Skeletal muscle satellite cell (primary cell): ENCODE data around the gene PEX11B.

ENCODE experiments used
- H3K27me3 ChIP-seq: 2 replicates; pipeline ENCODE4 v1.7.0; 2013; ENCODE audit warnings: low read length; ENCODE audit not compliant: control insufficient read depth, insufficient read depth
- H3K36me3 ChIP-seq: 2 replicates; pipeline ENCODE4 v1.7.0; 2013; ENCODE audit warnings: mild to moderate bottlenecking, control low read depth, low read length; ENCODE audit not compliant: insufficient read depth
- H3K4me1 ChIP-seq: 2 replicates; pipeline ENCODE4 v1.7.0; 2013; ENCODE audit warnings: low read length; ENCODE audit not compliant: control insufficient read depth, insufficient read depth
- H3K4me2 ChIP-seq: 2 replicates; pipeline ENCODE4 v1.7.0; 2013; ENCODE audit warnings: mild to moderate bottlenecking, low read length
- H3K4me3 ChIP-seq: 2 replicates; pipeline ENCODE4 v1.7.0; 2013; ENCODE audit warnings: low read length
- H3K9ac ChIP-seq: 2 replicates; pipeline ENCODE4 v1.7.0; 2013; ENCODE audit warnings: mild to moderate bottlenecking, low read depth, low read length, moderate library complexity
- H3K9me3 ChIP-seq: replicated peaks from 2 replicates; pipeline ENCODE4 v1.7.0; 2013; ENCODE audit warnings: mild to moderate bottlenecking, control low read depth, low read length

PEX11B gene

DNA sequence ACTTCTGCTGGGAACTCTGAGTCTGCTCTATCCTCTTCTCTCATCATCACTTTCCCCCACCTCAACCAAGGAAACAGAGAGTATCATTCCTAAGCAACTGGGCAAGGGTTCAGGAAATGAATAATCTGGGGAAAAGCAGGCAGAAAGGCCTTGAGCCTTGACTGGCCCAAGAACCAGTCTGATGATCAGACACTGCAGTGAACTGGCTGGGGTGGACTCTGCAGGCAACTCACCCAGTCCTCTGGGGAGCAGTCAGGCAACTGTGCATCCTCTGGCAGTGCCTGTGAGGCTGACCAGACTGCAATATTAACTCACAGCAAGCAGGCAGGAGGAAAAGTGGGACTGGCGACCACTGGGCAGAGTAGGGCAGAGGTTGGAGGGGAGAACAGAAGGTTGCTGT lies 33.8 kb downstream of the PEX11B start:
- Histone ChIP-seq H3K9ac (no peak overlapping the region), H3K36me3 (no peaks in the 10 kb centered on the region), H3K4me3 (no peak overlapping the region), H3K4me2 (peak overlapping the region; percentile 87), H3K9me3 (no peaks in the 10 kb centered on the region), H3K27me3 (no peaks in the 10 kb centered on the region), H3K4me1 (peaks cover 13% of the 10 kb centered on the region)

DNA sequence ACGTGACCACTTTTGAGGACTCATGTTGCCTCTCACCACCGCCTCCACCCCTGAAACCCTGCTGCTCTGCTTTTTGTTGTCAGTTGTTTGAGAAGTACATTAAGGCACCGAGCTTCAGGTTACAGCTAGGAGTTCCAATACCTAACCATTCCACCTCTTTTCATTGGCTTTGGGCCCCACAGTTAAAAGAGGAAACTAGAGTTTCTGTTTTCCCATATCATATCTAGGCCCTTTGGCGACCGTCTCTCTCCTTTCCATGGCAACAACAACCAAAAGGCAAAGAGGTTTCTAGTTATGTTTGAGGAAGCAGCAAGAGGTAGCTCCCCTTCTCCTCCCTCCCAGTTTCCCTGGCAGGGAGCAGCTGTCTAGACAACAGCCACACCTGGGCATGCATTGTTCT lies 38.7 kb downstream of the PEX11B start:
- Histone ChIP-seq H3K4me1 (peaks cover 5% of the 10 kb centered on the region), H3K4me3 (no peak overlapping the region), H3K9ac (no peak overlapping the region), H3K4me2 (no peak overlapping the region), H3K36me3 (no peaks in the 10 kb centered on the region), H3K9me3 (no peaks in the 10 kb centered on the region), H3K27me3 (no peaks in the 10 kb centered on the region)

DNA sequence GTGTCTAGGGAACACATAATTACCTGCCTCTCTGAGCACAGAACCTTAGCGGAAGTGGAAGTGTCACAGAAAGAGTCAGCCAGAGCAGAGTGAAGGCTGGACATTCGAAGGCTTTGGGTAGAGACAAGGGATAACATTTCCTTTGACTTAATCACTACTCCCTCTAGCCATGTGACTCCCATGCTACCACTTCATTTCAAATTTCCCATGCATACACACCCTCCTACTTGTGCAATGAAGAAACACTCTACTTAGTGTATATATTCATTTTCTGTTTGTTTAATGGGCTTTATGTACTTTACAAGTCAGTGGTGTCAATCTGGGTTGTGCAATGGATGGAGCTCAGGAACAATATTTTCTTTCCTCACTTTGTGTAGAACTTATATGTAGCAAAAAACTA lies 39.8 kb downstream of the PEX11B start:
- no peak overlapping the region for H3K4me3 ChIP-seq
- H3K27me3 ChIP-seq: no peaks in the 10 kb centered on the region
- no peak overlapping the region for H3K9ac ChIP-seq
- H3K4me2 ChIP-seq: no peak overlapping the region
- H3K4me1 ChIP-seq: no peaks in the 10 kb centered on the region
- H3K36me3 ChIP-seq: no peaks in the 10 kb centered on the region
- H3K9me3 ChIP-seq: no peaks in the 10 kb centered on the region

DNA sequence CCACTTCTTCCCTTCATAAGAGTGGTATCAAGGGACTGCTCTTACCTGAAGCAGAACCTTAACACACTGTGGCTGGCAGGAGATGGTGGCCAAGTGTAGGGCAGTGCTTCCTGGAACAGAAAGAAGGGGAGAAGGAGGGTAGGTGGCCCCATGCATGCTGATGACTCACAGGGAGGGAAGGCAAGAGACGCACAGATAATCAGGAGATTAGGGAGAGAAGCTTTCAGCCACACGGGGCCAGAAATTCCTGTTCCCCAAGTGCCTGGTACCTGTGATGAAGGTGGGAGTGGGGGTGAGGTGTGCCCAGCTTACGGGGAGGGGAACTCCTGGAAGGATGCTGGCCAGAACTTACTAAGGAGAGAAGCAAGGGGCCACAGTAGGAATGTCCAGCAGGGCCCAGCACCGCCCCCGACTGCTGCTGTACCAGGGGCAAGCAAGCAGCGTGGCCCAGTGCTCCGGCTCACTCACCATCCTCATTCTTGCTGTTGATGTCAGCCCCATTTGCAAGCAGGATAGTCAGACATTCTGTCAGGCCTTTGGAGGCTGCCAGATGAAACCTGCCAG lies 40.5 kb downstream of the PEX11B start:
- no peak overlapping the region for H3K4me2 ChIP-seq
- no peak overlapping the region for H3K9ac ChIP-seq
- H3K4me1 ChIP-seq: peaks cover under 1% of the 10 kb centered on the region
- H3K4me3 ChIP-seq: no peak overlapping the region
- no peaks in the 10 kb centered on the region for H3K9me3 ChIP-seq
- H3K36me3 ChIP-seq: no peaks in the 10 kb centered on the region
- no peaks in the 10 kb centered on the region for H3K27me3 ChIP-seq

DNA sequence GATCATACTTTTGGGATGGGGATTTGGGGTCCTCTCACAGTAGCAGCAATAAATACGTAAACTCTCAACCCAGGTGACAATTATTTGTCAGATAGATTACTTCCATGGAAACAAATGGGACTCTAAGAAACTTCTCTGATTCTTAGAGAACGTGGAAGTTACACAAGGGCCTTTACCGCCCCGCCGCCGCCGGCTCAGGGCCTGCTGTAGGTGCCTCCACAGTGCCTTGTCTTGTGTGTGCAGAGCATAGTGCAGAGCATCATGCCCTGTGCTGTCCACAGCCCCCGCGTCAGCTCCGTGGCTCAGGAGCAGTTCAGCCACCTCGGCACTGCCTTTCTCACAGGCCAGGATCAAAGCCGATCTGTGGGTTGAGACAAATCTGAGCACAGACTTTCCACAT lies 43.9 kb downstream of the PEX11B start:
- Histone ChIP-seq H3K9ac (no peak overlapping the region), H3K4me2 (no peak overlapping the region), H3K36me3 (no peaks in the 10 kb centered on the region), H3K9me3 (no peaks in the 10 kb centered on the region), H3K4me3 (no peak overlapping the region), H3K27me3 (no peaks in the 10 kb centered on the region), H3K4me1 (peaks cover 19% of the 10 kb centered on the region)

DNA sequence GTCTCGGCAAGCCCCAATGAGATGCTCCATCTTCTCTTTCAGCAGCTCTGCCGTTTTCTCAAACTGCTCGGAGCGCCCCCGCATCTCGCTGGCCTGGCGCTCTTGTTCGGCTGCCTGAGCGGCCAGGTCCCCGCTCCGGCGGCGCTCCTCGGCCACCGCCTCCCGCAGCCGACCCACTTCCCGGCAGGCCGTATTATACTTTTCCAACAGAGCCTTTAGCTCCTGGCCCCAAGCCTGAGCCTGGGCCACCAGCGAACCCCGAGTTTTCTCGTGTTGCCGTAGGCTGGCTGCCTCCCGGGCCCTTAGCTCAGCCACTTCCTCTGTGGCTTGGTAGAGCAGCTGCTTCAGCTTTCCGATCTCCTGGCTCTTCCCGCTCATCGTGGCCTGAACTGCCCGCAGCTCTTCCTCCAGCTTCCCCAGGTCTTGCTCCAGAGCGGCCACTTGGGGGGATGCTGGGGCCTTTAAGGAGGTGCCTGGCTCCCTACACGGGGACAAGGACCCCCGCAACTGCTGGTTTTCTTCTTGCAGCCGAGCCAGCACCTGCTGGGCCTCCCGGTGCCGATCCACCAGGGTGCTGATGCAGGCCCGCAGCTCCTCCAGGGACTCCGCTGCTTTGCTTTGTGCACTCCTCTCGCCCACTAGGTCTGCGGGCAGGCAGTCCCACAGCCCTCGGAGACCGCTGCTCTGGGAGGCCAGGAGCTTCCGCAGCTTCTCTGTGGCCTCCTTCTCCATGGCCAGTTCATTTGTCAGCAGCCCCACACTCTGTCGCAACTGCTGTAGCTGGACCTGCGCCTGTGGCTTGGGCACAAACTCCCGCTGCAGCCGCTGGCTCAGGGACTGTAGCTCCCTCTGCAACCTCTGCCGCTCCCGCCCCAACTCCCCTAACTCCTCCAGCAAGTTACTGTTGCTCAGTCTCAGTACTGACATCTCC lies 46.3 kb downstream of the PEX11B start:
- peak overlapping the region; percentile 63 for H3K4me3 ChIP-seq
- no peaks in the 10 kb centered on the region for H3K27me3 ChIP-seq
- no peaks in the 10 kb centered on the region for H3K36me3 ChIP-seq
- no peaks in the 10 kb centered on the region for H3K9me3 ChIP-seq
- peak overlapping the region; percentile 86 for H3K4me2 ChIP-seq
- peak overlapping the region; percentile 83 for H3K9ac ChIP-seq
- H3K4me1 ChIP-seq: peaks cover 19% of the 10 kb centered on the region

DNA sequence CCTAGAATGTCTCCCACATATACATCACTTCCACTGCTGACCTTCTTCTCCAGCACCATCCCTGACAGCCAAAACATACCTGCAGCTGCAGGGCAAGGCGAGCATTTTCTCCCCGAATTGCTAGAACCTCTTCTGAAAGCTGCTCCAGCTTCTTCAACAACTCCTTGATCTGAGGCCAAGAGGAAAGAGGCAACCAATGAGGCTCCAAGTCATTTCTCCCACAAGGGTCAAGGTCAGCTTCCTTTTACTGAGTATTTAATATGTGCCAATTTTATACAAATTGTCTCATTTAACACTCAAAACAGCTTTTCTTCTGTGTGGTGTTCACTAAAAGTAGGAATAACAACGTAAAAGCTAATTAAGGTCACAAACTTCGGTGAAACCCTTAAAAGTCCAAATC lies 50.3 kb downstream of the PEX11B start:
- Histone ChIP-seq H3K36me3 (no peaks in the 10 kb centered on the region), H3K4me1 (peaks cover 19% of the 10 kb centered on the region), H3K27me3 (no peaks in the 10 kb centered on the region), H3K4me3 (no peak overlapping the region), H3K9me3 (no peaks in the 10 kb centered on the region), H3K4me2 (no peak overlapping the region), H3K9ac (no peak overlapping the region)

DNA sequence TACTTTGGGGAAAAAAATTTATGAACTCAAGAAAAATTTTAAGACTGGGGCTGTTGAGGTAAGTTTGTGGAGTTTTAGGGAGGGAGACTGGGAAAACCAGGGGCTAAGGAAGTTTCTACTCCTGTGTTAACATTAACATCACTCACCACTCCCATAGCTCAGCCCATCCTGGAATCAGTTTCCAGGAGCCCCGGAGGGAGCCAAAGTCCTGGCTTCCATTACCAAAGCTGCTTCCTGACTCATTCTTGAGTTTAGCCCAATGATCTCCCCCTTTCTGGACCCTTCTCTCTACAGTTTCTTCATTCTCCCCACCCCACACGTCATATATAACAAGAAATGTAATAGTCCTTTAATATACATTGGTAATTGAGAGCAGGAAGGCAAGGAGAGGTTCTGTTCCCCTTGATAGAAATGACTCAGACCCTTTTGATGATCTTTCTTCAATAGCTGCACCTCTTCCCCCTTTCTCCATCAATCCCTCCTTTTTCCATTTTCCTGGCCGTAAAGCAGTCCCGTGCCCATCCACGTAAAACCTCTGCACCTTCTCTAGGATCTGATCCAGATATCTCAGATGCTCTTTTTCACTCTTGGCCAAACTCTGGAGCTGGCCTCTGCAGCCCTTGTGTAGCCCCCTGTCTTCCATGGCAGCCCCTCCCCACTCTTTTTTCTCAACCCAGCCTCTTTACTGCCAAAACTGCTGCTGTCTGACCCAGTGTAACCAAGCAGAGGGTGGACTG lies 55.1 kb downstream of the PEX11B start:
- Histone ChIP-seq H3K9me3 (no peaks in the 10 kb centered on the region), H3K9ac (no peak overlapping the region)

More for the DNA sequence above, 55.1 kb downstream of the PEX11B start:
- H3K4me3 ChIP-seq: no peak overlapping the region
- H3K4me1 ChIP-seq: peaks cover 4% of the 10 kb centered on the region
- no peaks in the 10 kb centered on the region for H3K36me3 ChIP-seq
- no peak overlapping the region for H3K4me2 ChIP-seq
- H3K27me3 ChIP-seq: no peaks in the 10 kb centered on the region
